Choroid plexus epithelial cell (primary cell): ENCODE results near the gene ARHGAP44.

ENCODE experiments used
- DNase-seq: peaks from one replicate; pipeline ENCODE4 v3.0.0-alpha.2; 2010; ENCODE audit warnings: low read depth
- H3K4me3 ChIP-seq: 2 replicates; pipeline ENCODE4 v1.5.1; 2011; ENCODE audit warnings: low read depth, mild to moderate bottlenecking, control low read depth, low read length, moderate library complexity
- TF ChIP-seq, protein P1 (sequence below): conservative IDR thresholded peaks from 2 replicates; pipeline ENCODE4 v1.5.1; 2011; ENCODE audit warnings: low read depth, mild to moderate bottlenecking, control low read depth, inconsistent platforms, low read length, moderate library complexity

The ARHGAP44 gene

DNA sequence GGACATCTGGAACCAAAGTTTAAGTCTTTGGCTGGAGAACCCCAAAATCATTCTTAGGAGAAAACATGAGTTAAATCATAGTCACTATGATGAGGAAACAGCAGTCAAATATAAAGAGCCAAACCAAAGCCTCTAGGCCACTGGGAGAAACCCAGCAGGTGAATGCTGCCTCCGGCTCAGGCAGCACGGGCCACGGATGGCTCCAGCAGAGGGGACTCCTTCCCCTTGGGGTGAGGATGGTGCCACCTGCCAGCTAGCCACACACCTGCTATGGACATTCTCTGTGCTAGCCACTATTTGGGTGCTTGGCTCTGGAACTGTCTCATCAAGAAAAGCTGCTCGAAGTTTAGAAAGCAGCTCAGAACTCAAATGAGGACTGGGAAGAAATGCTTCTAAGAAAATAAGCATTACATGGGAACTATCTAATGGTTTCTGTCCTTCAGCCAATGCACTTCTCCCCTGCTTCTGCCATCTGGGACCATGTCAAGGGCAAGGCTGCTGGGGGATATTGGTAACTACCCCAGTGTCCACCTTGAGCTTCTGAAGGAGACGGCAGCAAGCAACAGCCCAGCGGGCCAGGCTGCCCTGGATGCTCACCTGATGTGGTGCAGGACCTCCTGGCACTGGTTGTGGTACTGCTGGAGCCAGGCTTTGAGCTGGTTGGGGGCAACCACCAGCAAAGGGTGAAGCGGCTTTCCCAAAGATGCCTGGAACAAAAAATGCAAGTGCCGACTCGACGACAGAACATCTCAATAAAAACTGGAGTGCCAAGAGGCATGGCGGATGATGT, 206.0 kb downstream of the ARHGAP44 start:
- DNase-seq = no peak
- TF ChIP-seq, protein P1, sequence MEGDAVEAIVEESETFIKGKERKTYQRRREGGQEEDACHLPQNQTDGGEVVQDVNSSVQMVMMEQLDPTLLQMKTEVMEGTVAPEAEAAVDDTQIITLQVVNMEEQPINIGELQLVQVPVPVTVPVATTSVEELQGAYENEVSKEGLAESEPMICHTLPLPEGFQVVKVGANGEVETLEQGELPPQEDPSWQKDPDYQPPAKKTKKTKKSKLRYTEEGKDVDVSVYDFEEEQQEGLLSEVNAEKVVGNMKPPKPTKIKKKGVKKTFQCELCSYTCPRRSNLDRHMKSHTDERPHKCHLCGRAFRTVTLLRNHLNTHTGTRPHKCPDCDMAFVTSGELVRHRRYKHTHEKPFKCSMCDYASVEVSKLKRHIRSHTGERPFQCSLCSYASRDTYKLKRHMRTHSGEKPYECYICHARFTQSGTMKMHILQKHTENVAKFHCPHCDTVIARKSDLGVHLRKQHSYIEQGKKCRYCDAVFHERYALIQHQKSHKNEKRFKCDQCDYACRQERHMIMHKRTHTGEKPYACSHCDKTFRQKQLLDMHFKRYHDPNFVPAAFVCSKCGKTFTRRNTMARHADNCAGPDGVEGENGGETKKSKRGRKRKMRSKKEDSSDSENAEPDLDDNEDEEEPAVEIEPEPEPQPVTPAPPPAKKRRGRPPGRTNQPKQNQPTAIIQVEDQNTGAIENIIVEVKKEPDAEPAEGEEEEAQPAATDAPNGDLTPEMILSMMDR = no peak
- no peak overlapping the region for H3K4me3 ChIP-seq

DNA sequence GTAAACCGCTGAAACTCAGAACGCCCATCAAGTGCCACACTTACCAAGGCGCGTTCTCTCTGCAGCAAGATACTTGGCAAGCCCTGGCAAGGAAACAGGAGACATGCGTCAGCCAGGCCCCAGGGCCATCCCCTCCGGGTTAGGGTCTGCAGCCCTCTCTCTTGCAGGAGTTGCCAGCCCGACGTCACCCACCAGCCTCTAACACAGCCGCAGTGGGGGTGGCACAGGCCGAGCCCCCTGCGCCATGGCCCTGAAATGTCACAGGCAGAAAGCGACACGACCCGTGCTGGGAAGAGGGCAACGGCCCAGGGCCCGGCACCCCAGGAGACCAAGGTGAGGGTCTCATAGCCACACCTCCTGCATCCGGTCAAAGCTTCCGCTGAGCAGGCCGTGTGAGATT, 206.6 kb downstream of the ARHGAP44 start:
- TF ChIP-seq, protein P1 = no peak
- no peak for DNase-seq
- H3K4me3 ChIP-seq = no peak overlapping the region

DNA sequence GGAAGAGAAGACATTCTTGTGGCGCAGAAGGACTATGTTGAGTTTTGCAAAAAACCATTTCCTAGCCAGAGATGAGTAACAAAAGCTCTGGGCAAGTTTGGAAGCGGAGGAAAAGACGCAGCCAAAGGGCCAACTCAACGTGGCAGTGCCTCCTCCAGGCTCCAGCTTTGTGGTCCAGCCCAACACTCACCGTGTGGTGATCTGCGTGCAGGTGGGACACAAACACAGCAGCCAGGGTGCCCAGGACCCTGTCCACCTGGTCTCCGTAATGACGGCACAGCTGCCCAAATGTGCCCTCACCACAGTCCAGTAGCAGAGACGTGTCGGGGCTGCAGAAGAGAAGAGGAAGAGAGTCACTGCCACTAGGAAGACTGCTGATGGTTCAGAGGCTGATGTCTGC, 207.1 kb downstream of the ARHGAP44 start:
- TF ChIP-seq, protein P1 = no peak
- no peak overlapping the region for H3K4me3 ChIP-seq
- DNase-seq = no peak

DNA sequence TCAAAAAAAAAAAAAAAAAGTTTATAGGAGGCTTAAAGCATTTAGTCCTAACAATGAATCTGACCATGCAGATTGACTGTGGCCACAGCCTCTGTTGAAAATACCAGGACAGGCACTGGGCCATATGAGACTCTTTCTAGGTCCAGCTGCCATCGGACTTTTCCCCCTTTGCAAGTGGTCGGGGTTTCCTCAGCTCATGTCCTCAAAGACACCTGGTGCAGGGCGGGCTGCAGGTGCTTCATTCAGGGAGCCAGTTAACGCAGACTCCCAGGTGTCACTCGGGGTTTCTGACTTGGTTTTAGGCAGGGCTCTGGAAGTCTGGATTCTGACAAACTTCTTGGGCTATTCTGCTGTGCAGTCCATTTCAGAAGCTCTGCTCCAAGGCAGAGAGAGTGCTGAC, 207.6 kb downstream of the ARHGAP44 start:
- TF ChIP-seq, protein P1 = no peak
- no peak for DNase-seq
- H3K4me3 ChIP-seq = no peak overlapping the region

DNA sequence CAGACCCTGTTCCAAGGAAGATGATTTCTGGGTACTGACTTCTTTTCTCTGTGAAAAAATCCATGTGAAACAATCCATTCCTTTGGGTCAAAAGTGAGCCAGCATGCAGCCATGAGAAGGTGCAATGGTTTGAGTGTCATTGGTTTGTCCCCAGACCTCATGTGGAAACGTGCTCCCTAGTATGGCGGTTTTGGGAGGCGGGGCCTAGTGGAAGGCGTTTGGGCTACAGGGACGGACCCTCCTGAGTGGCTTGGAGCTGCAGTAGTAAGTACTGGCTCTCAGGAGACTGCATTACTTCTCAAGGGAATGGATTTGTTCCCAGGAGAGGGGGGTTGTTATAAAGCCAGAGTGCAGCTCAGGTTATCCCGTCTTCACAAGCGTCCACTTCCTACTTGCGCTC, 209.2 kb downstream of the ARHGAP44 start:
- DNase-seq = no peak
- TF ChIP-seq, protein P1 = no peak
- H3K4me3 ChIP-seq = no peak overlapping the region

DNA sequence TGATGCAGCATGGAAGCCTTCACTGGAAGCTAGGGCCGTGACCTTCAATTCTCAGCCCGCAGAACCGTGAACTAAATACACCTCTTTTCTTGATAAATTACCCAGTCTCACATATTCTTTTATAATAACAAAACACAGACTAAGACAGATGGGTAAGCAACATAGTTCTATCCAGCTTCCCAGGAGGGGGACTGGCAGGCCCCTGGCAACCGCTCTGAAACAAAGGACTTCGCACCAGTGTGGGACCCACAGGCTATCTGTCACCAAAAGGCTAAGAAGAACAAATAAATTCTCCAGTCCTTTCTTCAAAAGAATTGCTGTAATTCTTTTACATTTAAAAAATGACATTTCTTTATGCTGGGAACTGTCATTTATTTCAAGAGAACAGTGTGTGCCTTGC, 209.6 kb downstream of the ARHGAP44 start:
- no peak for DNase-seq

More for the DNA sequence above, 209.6 kb downstream of the ARHGAP44 start:
- no peak overlapping the region for H3K4me3 ChIP-seq
- TF ChIP-seq, protein P1 = no peak
